ENCODE data around the gene SCT. TPM values are rescaled to one million over a fixed set of nuclear protein-coding genes. Genes with fewer than 3 reads are reported as not detected.

SCT gene
- total and polyA plus RNA-seq, 8 donors = 1.6 to 3.0 (median 2.5) TPM; not detected in 2

DNA sequence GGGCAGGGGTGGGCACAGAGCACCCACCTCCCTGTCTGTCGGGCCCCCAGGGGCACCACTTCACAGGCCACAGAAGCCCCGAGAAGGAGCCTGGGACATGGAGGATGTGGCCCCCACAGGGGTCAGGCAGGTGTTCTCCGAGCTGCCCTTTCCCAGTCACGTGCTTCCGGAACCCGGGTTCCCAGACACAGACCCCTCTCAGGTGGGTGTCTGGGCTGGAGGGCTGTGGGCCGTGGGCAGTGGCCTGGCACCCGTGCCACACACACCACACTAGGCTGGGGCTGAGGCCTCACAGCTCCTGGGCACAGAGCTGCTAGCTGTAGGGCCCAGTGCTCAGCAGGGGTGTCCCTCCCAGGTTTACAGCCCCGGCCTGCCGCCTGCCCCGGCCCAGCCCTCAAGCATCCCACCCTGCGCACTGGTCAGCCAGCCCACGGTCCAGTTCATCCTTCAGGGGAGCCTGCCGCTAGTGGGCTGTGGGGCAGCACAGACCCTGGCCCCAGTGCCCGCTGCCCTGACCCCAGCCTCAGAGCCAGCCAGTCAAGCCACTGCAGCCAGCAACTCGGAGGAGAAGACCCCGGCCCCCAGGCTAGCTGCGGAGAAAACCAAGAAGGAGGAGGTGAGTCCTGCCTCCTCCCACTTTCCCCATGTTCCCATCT lies 16.7 kb downstream of the SCT start:
- Histone ChIP-seq H3K27me3 (no peaks in the 10 kb centered on the region), H3K4me3 (no peak overlapping the region), H3K4me1 (peaks cover 14 to 26% of the 10 kb centered on the region in 2 donors), H3K36me3 (peaks cover 0 to 100% of the 10 kb centered on the region in 2 donors), H3K27ac (no peak overlapping the region), H3K9me3 (no peaks in the 10 kb centered on the region)
- no peak for TF ChIP-seq CTCF (IDR thresholded peaks at IDR 0.05)
- intact Hi-C loops (cut with DNase I) = no loop called here
- ATAC-seq (no peak), DNase-seq (no peak)

- no peaks in the 10 kb centered on the region for H3K27me3 ChIP-seq
- H3K4me3 ChIP-seq = no peak overlapping the region
- TF ChIP-seq CTCF (IDR thresholded peaks at IDR 0.05) = no peak
- ATAC-seq = no peak
- peak in 1 of 4 donors; percentile 69 for DNase-seq
- H3K27ac ChIP-seq = no peak overlapping the region
- intact Hi-C loops (cut with DNase I) = no loop called here
- peaks cover 6 to 17% of the 10 kb centered on the region in 2 donors for H3K4me1 ChIP-seq
- no peaks in the 10 kb centered on the region for H3K9me3 ChIP-seq
- peaks cover 0 to 100% of the 10 kb centered on the region in 2 donors for H3K36me3 ChIP-seq
These were observed 17.6 kb downstream of the SCT start for GRCh38 chr11:609341-609811.

GRCh38 chr11:608791-609251 lies 18.2 kb downstream of the SCT start:
- Histone ChIP-seq H3K27ac (no peak overlapping the region), H3K4me1 (peaks cover under 1 to 12% of the 10 kb centered on the region in 2 donors), H3K27me3 (no peaks in the 10 kb centered on the region), H3K4me3 (no peak overlapping the region), H3K36me3 (peaks cover 0 to 100% of the 10 kb centered on the region in 2 donors), H3K9me3 (no peaks in the 10 kb centered on the region)
- no peak for TF ChIP-seq CTCF (IDR thresholded peaks at IDR 0.05)
- peak in 1 of 4 donors; percentile 71 for DNase-seq
- intact Hi-C loops (cut with DNase I) = no loop called here
- ATAC-seq = no peak

DNA sequence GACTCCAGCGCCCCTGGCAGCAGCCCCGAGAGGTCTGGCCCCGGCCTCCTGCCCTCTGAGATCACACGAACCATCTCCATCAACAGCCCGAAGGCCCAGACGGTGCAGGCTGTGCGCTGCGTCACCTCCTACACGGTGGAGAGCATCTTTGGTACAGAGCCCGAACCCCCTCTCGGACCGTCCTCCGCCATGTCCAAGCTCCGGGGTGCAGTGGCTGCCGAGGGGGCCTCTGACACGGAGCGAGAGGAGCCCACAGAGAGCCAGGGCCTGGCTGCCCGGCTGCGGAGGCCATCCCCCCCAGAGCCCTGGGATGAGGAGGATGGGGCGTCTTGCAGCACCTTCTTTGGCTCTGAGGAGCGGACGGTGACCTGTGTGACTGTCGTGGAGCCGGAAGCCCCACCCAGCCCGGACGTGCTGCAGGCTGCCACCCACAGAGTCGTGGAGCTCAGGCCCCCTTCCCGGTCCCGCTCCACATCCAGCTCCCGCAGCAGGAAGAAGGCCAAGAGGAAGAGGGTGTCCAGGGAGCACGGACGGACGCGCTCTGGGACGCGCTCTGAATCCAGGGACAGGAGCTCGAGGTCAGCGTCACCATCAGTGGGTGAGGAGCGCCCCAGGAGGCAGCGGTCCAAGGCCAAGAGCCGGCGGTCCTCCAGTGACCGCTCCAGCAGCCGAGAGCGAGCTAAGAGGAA lies 18.9 kb downstream of the SCT start:
- H3K9me3 ChIP-seq = no peaks in the 10 kb centered on the region
- H3K36me3 ChIP-seq = peaks cover 0 to 100% of the 10 kb centered on the region in 2 donors
- no peak overlapping the region for H3K27ac ChIP-seq
- intact Hi-C loops (cut with DNase I) = no loop called here
- no peak for ATAC-seq
- H3K4me1 ChIP-seq = peaks cover 0 to 6% of the 10 kb centered on the region in 2 donors
- H3K27me3 ChIP-seq = no peaks in the 10 kb centered on the region
- no peak overlapping the region for H3K4me3 ChIP-seq
- no peak for TF ChIP-seq CTCF (IDR thresholded peaks at IDR 0.05)
- peak in 1 of 4 donors; percentile 76 for DNase-seq

Data from left lung (tissue), 10 donors.